GM12878 (cell line): ENCODE results near the gene ARHGEF17. TPM values are rescaled to one million over a fixed set of nuclear protein-coding genes. Genes with fewer than 3 reads are reported as not detected.

ENCODE experiments used
- ATAC-seq: fragments of 200-7000 bp; cut with Tn5 transposase; 3 replicates; pipeline ENCODE4 v1.9.1; 2020; ENCODE audit warnings: mild to moderate bottlenecking, moderate library complexity
- BruUV-seq: library from RNA; stranded (reverse); fragments of 400-500 nt; replicated peaks from 2 replicates; lab custom pipeline; 2021; lab: Mats Ljungman, UMichigan
- CTCF ChIA-PET: fragments of 300-600 bp; sonication (Branson Sonifier 250); formaldehyde crosslinking; extraction: SDS; loops from one replicate; lab custom pipeline; 2021; ENCODE audit warnings: inconsistent platforms; lab: Yijun Ruan, JAX
- POLR2A ChIA-PET: fragments of 350-600 bp; formaldehyde crosslinking; extraction: SDS; loops from one replicate; lab custom pipeline; 2021; ENCODE audit warnings: inconsistent platforms; lab: Charles Lee
- RAD21 ChIA-PET: fragments of 300-600 bp; sonication (Branson Sonifier 250); formaldehyde crosslinking; loops from one replicate; lab custom pipeline; 2023; ENCODE audit warnings: antibody characterized with exemption; ENCODE audit not compliant: unreplicated experiment; lab: Charles Lee
- SMC1A ChIA-PET: fragments of 300-600 bp; sonication (Branson Sonifier 250); formaldehyde crosslinking; loops from one replicate; lab custom pipeline; 2023; ENCODE audit not compliant: unreplicated experiment, uncharacterized antibody; lab: Charles Lee
- DNase-seq: peaks from one replicate; pipeline ENCODE4 v3.0.0-alpha.2; 2011; ENCODE audit warnings: low read depth, low spot score
- FAIRE-seq: peaks from 3 replicates; lab custom pipeline; 2011; peaks lifted over from hg19 to GRCh38; lab: Jason Lieb, UNC
- H2AFZ ChIP-seq: 2 replicates; pipeline ENCODE4 v1.6.0; 2011; ENCODE audit warnings: low read depth, low read length, control low read depth; ENCODE audit not compliant: control insufficient read depth
- H3K27ac ChIP-seq: 2 replicates; pipeline ENCODE4 v1.5.1; 2011; ENCODE audit warnings: control low read depth; ENCODE audit not compliant: control insufficient read depth, insufficient read depth
- H3K27me3 ChIP-seq, 2 experiments: replicated peaks in 1 of 2; 2 replicates each; pipeline versions ENCODE4 v1.6.0 to v1.6.1; 2011; ENCODE audit warnings: low read length in 1 of 2; ENCODE audit not compliant: control insufficient read depth in 2 of 2, insufficient read depth in 2 of 2
- H3K36me3 ChIP-seq, 2 experiments: 2 replicates each; pipeline ENCODE4 v1.5.1; 2011; ENCODE audit warnings: low read length in 1 of 2; ENCODE audit not compliant: control insufficient read depth in 2 of 2, insufficient read depth in 2 of 2
- H3K4me1 ChIP-seq: 2 replicates; pipeline ENCODE4 v1.6.1; 2011; ENCODE audit warnings: mild to moderate bottlenecking, low read length, moderate library complexity, mixed read lengths; ENCODE audit not compliant: control insufficient read depth, insufficient read depth
- H3K4me2 ChIP-seq: 2 replicates; pipeline ENCODE4 v1.6.0; 2011; ENCODE audit warnings: control low read depth; ENCODE audit not compliant: control insufficient read depth, insufficient read depth
- H3K4me3 ChIP-seq: fragments of 200-600 bp; sonication (generic); 2 replicates; pipeline ENCODE4 v1.5.1; 2016
- H3K79me2 ChIP-seq: 2 replicates; pipeline ENCODE4 v1.6.0; 2011; ENCODE audit warnings: low read length; ENCODE audit not compliant: control insufficient read depth, insufficient read depth
- H3K9ac ChIP-seq: 2 replicates; pipeline ENCODE4 v1.8.0; 2011; ENCODE audit warnings: low read length, control low read depth, mixed read lengths; ENCODE audit not compliant: control insufficient read depth, insufficient read depth
- H3K9me3 ChIP-seq: replicated peaks from 3 replicates; pipeline ENCODE4 v1.5.1; 2011; ENCODE audit warnings: mild to moderate bottlenecking, low read length; ENCODE audit not compliant: control insufficient read depth, insufficient read depth
- H4K20me1 ChIP-seq: 2 replicates; pipeline ENCODE4 v1.6.0; 2011; ENCODE audit not compliant: control insufficient read depth, insufficient read depth
- BCLAF1 ChIP-seq: fragments of 450-650 bp; IDR thresholded peaks from 2 replicates; pipeline ENCODE4 v1.6.1; 2017; ENCODE audit warnings: antibody characterized with exemption, mild to moderate bottlenecking, moderate library complexity
- BHLHE40 ChIP-seq, 2 experiments: fragments of 450-650 bp in 1 of 2; IDR thresholded peaks; 2 replicates each; pipeline ENCODE4 v1.6.1; 2011 to 2017; ENCODE audit warnings: low read depth in 2 of 2, borderline replicate concordance in 1 of 2, improper control_type of control experiment in 1 of 2, low read length in 1 of 2, mild to moderate bottlenecking in 1 of 2
- CREB1 ChIP-seq: IDR thresholded peaks from 2 replicates; pipeline ENCODE4 v1.6.1; 2012; ENCODE audit warnings: low read depth, mild to moderate bottlenecking, inconsistent platforms
- HSF1 ChIP-seq: fragments of 150-350 bp; IDR thresholded peaks from 2 replicates; pipeline ENCODE4 v1.6.1; 2014; ENCODE audit warnings: mild to moderate bottlenecking, low read depth, low read length
- MYC ChIP-seq: IDR thresholded peaks from 2 replicates; pipeline ENCODE4 v1.6.1; 2011; ENCODE audit warnings: mild to moderate bottlenecking, low read length, moderate library complexity, inconsistent platforms; ENCODE audit not compliant: insufficient read depth, insufficient replicate concordance, insufficient read length, severe bottlenecking
- PML ChIP-seq: IDR thresholded peaks from 2 replicates; pipeline ENCODE4 v1.6.1; 2012; ENCODE audit warnings: low read length, inconsistent platforms
- POLR2AphosphoS2 ChIP-seq: IDR thresholded peaks from 2 replicates; pipeline ENCODE4 v1.6.1; 2011; ENCODE audit warnings: low read depth, mild to moderate bottlenecking, low read length, improper control_type of control experiment, moderate library complexity
- RBBP5 ChIP-seq: fragments of 200-600 bp; sonication (generic); conservative IDR thresholded peaks from 2 replicates; pipeline ENCODE4 v1.6.1; 2016
- SMAD5 ChIP-seq: IDR thresholded peaks from 2 replicates; pipeline ENCODE4 v1.6.1; 2016; ENCODE audit warnings: antibody characterized with exemption, low read depth
- ZBTB11 ChIP-seq: fragments of 450-650 bp; formaldehyde crosslinking; IDR thresholded peaks from 2 replicates; pipeline ENCODE4 v1.5.0; 2022; ENCODE audit warnings: mild to moderate bottlenecking, missing genetic modification characterization
- ZNF207 ChIP-seq: fragments of 450-650 bp; IDR thresholded peaks from 2 replicates; pipeline ENCODE4 v1.6.1; 2014; ENCODE audit warnings: antibody characterized with exemption, mild to moderate bottlenecking, borderline replicate concordance
- ZSCAN29 ChIP-seq: fragments of 450-650 bp; IDR thresholded peaks from 2 replicates; pipeline ENCODE4 v1.6.1; 2017; ENCODE audit warnings: mild to moderate bottlenecking, moderate library complexity
- WGBS: methylation state at CpG from one replicate; pipeline ENCODE4 v1.1.6; 2016; ENCODE audit warnings: low lambda C conversion rate; ENCODE audit not compliant: insufficient replicate concordance, insufficient coverage; ENCODE audit errors: missing lambda C conversion rate; 5-methylcytosine and 5-hydroxymethylcytosine counted together
- in situ Hi-C: fragments of 300-500 bp; cut with MboI; formaldehyde crosslinking; loops from 9 replicates; pipeline ENCODE4 v1.14.3; 2018; ENCODE audit warnings: mixed read lengths
- intact Hi-C: fragments of 100-400 bp; cut with micrococcal nuclease; formaldehyde crosslinking; loops from one replicate; pipeline ENCODE4 v1.14.2; 2022; ENCODE audit not compliant: unreplicated experiment
- polyA plus RNA-seq, 11 experiments: library from polyadenylated mRNA; depleted of rRNA in 4 of 11; unstranded in 6 of 11; stranded (reverse) in 5 of 11; fragments of >200 nt; fragmentation: Nextera tagmentation in 4 of 11; fragmentation: Illumina TruSeq in 1 of 11; extraction: Ambion mirVana in 4 of 11; extraction: Trizol in 1 of 11; gene quantifications; 1 replicate in 1 of 11; 2 replicates in 10 of 11; pipeline versions ENCODE4 v1.2.1 to v1.2.3, GENCODE V29; 2011 to 2016; ENCODE audit warnings: inconsistent platforms in 2 of 11, missing spikeins in 2 of 11, low read depth in 1 of 11
- total RNA-seq, 4 experiments: library from RNA; depleted of rRNA in 3 of 4; stranded (reverse); fragments of >200 nt in 3 of 4; fragmentation: Illumina TruSeq in 1 of 4; extraction: Trizol in 1 of 4; gene quantifications; 2 replicates each; pipeline versions ENCODE4 v1.2.1 to v1.2.3, GENCODE V29; 2013 to 2021

ARHGEF17 gene
- total and polyA plus RNA-seq, 10 of the 15 experiments (the other 5 are each of a cell fraction or from before 2014, with no cell fraction given): 0.15 to 11.0 (median 1.7) TPM

- TF ChIP-seq BCLAF1: no peak
- TF ChIP-seq ZNF207: no peak
Observed at GRCh38 chr11:73349633-73350032, 41.6 kb downstream of the ARHGEF17 start (continued).

GRCh38 chr11:73350908-73351636 lies 43.0 kb downstream of the ARHGEF17 start:
- in situ Hi-C loops: loop anchor here (5.0 kb wide), 1 partner anchor 311 kb away; no protein-coding TSS in a partner anchor
- TF ChIP-seq ZBTB11 (CRISPR knock-in tag): no peak
- TF ChIP-seq CREB1: peak; percentile 73
- no peak for TF ChIP-seq POLR2AphosphoS2
- 0 out of 2 replicates have a peak, but pooled peaks have one; percentile 34 for TF ChIP-seq HSF1
- TF ChIP-seq RBBP5: no peak
- no peak for TF ChIP-seq MYC
- no peak for TF ChIP-seq PML
- no peak for TF ChIP-seq SMAD5
- TF ChIP-seq ZSCAN29: no peak
- 0 out of 4 replicates have a peak, but pooled peaks of 1 of the 2 experiments have one; percentile 9 for TF ChIP-seq BHLHE40 (IDR thresholded peaks at IDR 0.05; ENCODE audit: borderline replicate concordance in 1 of 2, low read depth in 2 of 2, low read length in 1 of 2)

More at GRCh38 chr11:73350908-73351636, 43.0 kb downstream of the ARHGEF17 start:
- intact Hi-C loops: loop anchor here (1.0 to 2.0 kb wide), 2 partner anchors 42 to 310 kb away; no protein-coding TSS in a partner anchor
- peak; percentile 89 for ATAC-seq
- CTCF ChIA-PET: interaction anchor here (0.6 to 15.3 kb wide), 63 partner anchors 9 to 590 kb away, joined by 3 to 400 read pairs (median 5); partner anchors contain the start of genes ARHGEF17 and RELT
- H3K9ac ChIP-seq: no peak overlapping the region
- peak; percentile 18 for FAIRE-seq
- H3K27me3 ChIP-seq: no peaks in the 10 kb centered on the region
- DNase-seq: no peak
- POLR2A ChIA-PET: interaction anchor here (0.6 to 1.0 kb wide), 5 partner anchors 9 to 310 kb away, joined by 3 to 5 read pairs (median 4); no protein-coding TSS in a partner anchor
- H3K36me3 ChIP-seq: peaks cover 0 to 3% of the 10 kb centered on the region in 2 experiments; a peak in 2 of 4 replicates
- H3K4me3 ChIP-seq: no peak overlapping the region
- no TSS peak for BruUV-seq
- 21% methylated on average over 16 of the region's 16 CpGs for WGBS
- H3K27ac ChIP-seq: no peak overlapping the region
- RAD21 ChIA-PET: interaction anchor here (0.7 to 5.6 kb wide), 34 partner anchors 9 to 428 kb away, joined by 3 to 71 read pairs (median 5); partner anchors contain the start of gene ARHGEF17
- H4K20me1 ChIP-seq: no peaks in the 10 kb centered on the region
- no peaks in the 10 kb centered on the region for H3K79me2 ChIP-seq
- no peaks in the 10 kb centered on the region for H3K4me1 ChIP-seq
- no peak overlapping the region for H2AFZ ChIP-seq
- SMC1A ChIA-PET: interaction anchor here (0.6 to 3.8 kb wide), 42 partner anchors 10 to 434 kb away, joined by 3 to 60 read pairs (median 4); partner anchors contain the start of genes ARHGEF17 and FAM168A
- no peaks in the 10 kb centered on the region for H3K9me3 ChIP-seq
- H3K4me2 ChIP-seq: no peak overlapping the region
